ENCODE measurements around the gene USP31. TPM values are rescaled to one million over a fixed set of nuclear protein-coding genes. Genes with fewer than 3 reads are reported as not detected.

The USP31 gene
- total and polyA plus RNA-seq, 2 of the 13 experiments (the other 11 are each of a cell fraction or from before 2014, with no cell fraction given): 22.5 to 23.3 TPM

- TF ChIP-seq GMEB1 (CRISPR knock-in tag; IDR thresholded peaks at IDR 0.05; ENCODE audit: borderline replicate concordance) (peak; percentile 50; the same call in 1 of the 2 replicates), SMAD1 (CRISPR knock-in tag; IDR thresholded peaks at IDR 0.05; ENCODE audit: borderline replicate concordance, low read depth) (0 out of 2 replicates have a peak, but pooled peaks have one; percentile 33), ZSCAN12 (CRISPR knock-in tag; IDR thresholded peaks at IDR 0.05) (no peak), PRDM4 (CRISPR knock-in tag; IDR thresholded peaks at IDR 0.05; ENCODE audit: borderline replicate concordance) (no peak), ZNF646 (CRISPR knock-in tag; IDR thresholded peaks at IDR 0.05) (peak; percentile 28; the same call in 1 of the 2 replicates)
- TF ChIP-seq, protein P1, sequence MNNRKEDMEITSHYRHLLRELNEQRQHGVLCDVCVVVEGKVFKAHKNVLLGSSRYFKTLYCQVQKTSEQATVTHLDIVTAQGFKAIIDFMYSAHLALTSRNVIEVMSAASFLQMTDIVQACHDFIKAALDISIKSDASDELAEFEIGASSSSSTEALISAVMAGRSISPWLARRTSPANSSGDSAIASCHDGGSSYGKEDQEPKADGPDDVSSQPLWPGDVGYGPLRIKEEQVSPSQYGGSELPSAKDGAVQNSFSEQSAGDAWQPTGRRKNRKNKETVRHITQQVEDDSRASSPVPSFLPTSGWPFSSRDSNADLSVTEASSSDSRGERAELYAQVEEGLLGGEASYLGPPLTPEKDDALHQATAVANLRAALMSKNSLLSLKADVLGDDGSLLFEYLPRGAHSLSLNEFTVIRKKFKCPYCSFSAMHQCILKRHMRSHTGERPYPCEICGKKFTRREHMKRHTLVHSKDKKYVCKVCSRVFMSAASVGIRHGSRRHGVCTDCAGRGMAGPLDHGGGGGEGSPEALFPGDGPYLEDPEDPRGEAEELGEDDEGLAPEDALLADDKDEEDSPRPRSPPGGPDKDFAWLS (CRISPR knock-in tag; IDR thresholded peaks at IDR 0.05; ENCODE audit: borderline replicate concordance): no peak
- TF ChIP-seq, protein P2, sequence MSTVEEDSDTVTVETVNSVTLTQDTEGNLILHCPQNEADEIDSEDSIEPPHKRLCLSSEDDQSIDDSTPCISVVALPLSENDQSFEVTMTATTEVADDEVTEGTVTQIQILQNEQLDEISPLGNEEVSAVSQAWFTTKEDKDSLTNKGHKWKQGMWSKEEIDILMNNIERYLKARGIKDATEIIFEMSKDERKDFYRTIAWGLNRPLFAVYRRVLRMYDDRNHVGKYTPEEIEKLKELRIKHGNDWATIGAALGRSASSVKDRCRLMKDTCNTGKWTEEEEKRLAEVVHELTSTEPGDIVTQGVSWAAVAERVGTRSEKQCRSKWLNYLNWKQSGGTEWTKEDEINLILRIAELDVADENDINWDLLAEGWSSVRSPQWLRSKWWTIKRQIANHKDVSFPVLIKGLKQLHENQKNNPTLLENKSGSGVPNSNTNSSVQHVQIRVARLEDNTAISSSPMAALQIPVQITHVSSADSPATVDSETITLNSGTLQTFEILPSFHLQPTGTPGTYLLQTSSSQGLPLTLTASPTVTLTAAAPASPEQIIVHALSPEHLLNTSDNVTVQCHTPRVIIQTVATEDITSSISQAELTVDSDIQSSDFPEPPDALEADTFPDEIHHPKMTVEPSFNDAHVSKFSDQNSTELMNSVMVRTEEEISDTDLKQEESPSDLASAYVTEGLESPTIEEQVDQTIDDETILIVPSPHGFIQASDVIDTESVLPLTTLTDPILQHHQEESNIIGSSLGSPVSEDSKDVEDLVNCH (CRISPR knock-in tag; IDR thresholded peaks at IDR 0.05): no peak
Measured at GRCh38 chr16:23141959-23142740, 7.1 kb downstream of the USP31 start (continued).

All from HepG2 (cell line).